ENCODE results near the gene LINC00305. TPM values are rescaled to one million over a fixed set of nuclear protein-coding genes. Genes with fewer than 3 reads are reported as not detected.

LINC00305 gene
- polyA plus RNA-seq, 1 donor (not counting 4 experiments of a cell fraction or from before 2014, with no cell fraction given) = not detected

DNA sequence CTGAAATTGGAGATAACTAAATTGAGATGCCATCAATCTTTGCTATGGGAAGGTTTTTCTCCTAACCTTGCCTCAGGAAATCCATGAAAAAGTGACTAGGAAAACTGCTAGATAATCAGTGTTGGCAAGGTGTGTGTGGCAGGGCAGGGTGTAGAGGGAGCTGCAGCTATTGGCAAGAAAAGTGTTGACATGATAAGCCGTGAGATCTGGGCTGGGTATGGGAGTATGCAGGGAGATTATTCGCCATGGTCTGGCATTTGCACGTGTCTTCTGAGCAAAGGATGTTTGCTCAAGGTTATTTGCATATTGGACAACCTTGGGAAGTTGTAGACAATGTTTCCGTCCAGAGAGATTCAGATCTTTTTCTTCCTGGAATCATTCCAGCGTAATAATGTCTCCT is 104.3 kb downstream of the LINC00305 start:
- dilution Hi-C loops (cut with MboI; ENCODE audit: extremely low pct_ligation_motif_present, low sequenced_read_pairs) = no loop called here
- Histone ChIP-seq H2AFZ (ENCODE audit: control insufficient read depth, low read length) (no peak overlapping the region), H3K4me3 (ENCODE audit: control insufficient read depth in 2 of 3, extremely low read depth in 1 of 3, insufficient read depth in 2 of 3, low read depth in 1 of 3, low read length in 3 of 3) (no peak overlapping the region), H3K36me3 (ENCODE audit: control insufficient read depth in 2 of 2, extremely low read depth in 1 of 2, insufficient read depth in 2 of 2, low read length in 2 of 2) (no peaks in the 10 kb centered on the region), H3K27me3 (ENCODE audit: control insufficient read depth, extremely low read depth, insufficient read depth, low read length) (no peaks in the 10 kb centered on the region), H3K9me3 (ENCODE audit: control insufficient read depth, low read depth, low read length) (no peaks in the 10 kb centered on the region), H3K4me1 (ENCODE audit: control insufficient read depth, extremely low read depth, insufficient read depth, low read length) (no peaks in the 10 kb centered on the region), H3K4me2 (ENCODE audit: control insufficient read depth, extremely low read depth, insufficient read depth, low read depth, low read length) (no peak overlapping the region), H3K9ac (ENCODE audit: control insufficient read depth, extremely low read depth, insufficient read depth, low read length) (no peak overlapping the region), H3K27ac (ENCODE audit: control insufficient read depth, insufficient read depth, low read length) (no peak overlapping the region), H3K79me2 (ENCODE audit: control insufficient read depth, insufficient read depth, low read length) (no peaks in the 10 kb centered on the region), H3K9me1 (ENCODE audit: control insufficient read depth, extremely low read depth, insufficient read depth, low read length) (no peaks in the 10 kb centered on the region), H4K20me1 (ENCODE audit: control insufficient read depth, extremely low read depth, insufficient read depth, low read length) (no peaks in the 10 kb centered on the region)
- FAIRE-seq (no peak), DNase-seq (ENCODE audit: low read depth, low spot score) (no peak)
- TF ChIP-seq EZH2 (IDR thresholded peaks at IDR 0.05; ENCODE audit: low read length) = no peak
- TF ChIP-seq, protein P1, sequence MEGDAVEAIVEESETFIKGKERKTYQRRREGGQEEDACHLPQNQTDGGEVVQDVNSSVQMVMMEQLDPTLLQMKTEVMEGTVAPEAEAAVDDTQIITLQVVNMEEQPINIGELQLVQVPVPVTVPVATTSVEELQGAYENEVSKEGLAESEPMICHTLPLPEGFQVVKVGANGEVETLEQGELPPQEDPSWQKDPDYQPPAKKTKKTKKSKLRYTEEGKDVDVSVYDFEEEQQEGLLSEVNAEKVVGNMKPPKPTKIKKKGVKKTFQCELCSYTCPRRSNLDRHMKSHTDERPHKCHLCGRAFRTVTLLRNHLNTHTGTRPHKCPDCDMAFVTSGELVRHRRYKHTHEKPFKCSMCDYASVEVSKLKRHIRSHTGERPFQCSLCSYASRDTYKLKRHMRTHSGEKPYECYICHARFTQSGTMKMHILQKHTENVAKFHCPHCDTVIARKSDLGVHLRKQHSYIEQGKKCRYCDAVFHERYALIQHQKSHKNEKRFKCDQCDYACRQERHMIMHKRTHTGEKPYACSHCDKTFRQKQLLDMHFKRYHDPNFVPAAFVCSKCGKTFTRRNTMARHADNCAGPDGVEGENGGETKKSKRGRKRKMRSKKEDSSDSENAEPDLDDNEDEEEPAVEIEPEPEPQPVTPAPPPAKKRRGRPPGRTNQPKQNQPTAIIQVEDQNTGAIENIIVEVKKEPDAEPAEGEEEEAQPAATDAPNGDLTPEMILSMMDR (optimal IDR thresholded peaks at IDR 0.05 in 1 of 3, IDR thresholded peaks at IDR 0.05 in 1 of 3, conservative IDR thresholded peaks at IDR 0.05 in 1 of 3; ENCODE audit: extremely low read depth in 1 of 3, insufficient read depth in 2 of 3, low read length in 3 of 3) = no peak

DNA sequence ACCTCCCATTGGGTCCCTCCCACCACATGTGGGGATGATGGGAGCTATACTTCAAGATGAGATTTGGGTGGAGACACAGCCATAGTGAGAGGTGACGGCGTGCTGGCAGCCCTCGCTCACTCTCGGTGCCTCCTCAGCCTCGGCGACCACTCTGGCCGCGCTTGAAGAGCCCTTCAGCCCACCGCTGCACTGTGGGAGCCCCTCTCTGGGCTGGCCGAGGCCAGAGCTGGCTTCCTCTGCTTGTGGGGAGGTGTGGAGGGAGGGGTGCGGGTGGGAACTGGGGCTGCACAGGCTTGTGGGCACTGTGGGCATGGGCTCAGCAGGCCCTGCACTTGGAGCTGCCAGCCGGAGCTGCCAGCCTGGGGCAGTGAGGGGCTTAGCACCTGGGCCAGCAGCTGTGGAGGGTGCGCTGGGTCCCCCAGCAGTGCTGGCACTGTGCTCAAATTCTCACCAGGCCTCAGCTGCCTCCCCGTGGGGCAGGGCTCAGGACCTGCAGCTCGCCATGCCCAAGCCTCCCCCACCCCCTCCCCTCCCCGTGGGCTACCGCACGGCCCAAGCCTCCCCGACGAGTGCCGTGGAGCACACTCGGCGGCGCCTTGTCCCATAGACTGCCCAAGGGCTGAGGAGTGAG is 106.0 kb downstream of the LINC00305 start:
- no peak for TF ChIP-seq EZH2 (IDR thresholded peaks at IDR 0.05; ENCODE audit: low read length)
- TF ChIP-seq, protein P1 (optimal IDR thresholded peaks at IDR 0.05 in 1 of 3, IDR thresholded peaks at IDR 0.05 in 1 of 3, conservative IDR thresholded peaks at IDR 0.05 in 1 of 3; ENCODE audit: extremely low read depth in 1 of 3, insufficient read depth in 2 of 3, low read length in 3 of 3) = no peak
- no peak overlapping the region for H2AFZ ChIP-seq (ENCODE audit: control insufficient read depth, low read length)
- no peak overlapping the region for H3K4me2 ChIP-seq (ENCODE audit: control insufficient read depth, extremely low read depth, insufficient read depth, low read depth, low read length)
- no peaks in the 10 kb centered on the region for H3K79me2 ChIP-seq (ENCODE audit: control insufficient read depth, insufficient read depth, low read length)
- no peaks in the 10 kb centered on the region for H3K4me1 ChIP-seq (ENCODE audit: control insufficient read depth, extremely low read depth, insufficient read depth, low read length)
- no peak overlapping the region for H3K9ac ChIP-seq (ENCODE audit: control insufficient read depth, extremely low read depth, insufficient read depth, low read length)
- H4K20me1 ChIP-seq (ENCODE audit: control insufficient read depth, extremely low read depth, insufficient read depth, low read length) = no peaks in the 10 kb centered on the region
- H3K9me1 ChIP-seq (ENCODE audit: control insufficient read depth, extremely low read depth, insufficient read depth, low read length) = no peaks in the 10 kb centered on the region
- H3K9me3 ChIP-seq (ENCODE audit: control insufficient read depth, low read depth, low read length) = no peaks in the 10 kb centered on the region
- H3K36me3 ChIP-seq (ENCODE audit: control insufficient read depth in 2 of 2, extremely low read depth in 1 of 2, insufficient read depth in 2 of 2, low read length in 2 of 2) = no peaks in the 10 kb centered on the region
- H3K27me3 ChIP-seq (ENCODE audit: control insufficient read depth, extremely low read depth, insufficient read depth, low read length) = no peaks in the 10 kb centered on the region
- FAIRE-seq (no peak), DNase-seq (ENCODE audit: low read depth, low spot score) (no peak)
- dilution Hi-C loops (cut with MboI; ENCODE audit: extremely low pct_ligation_motif_present, low sequenced_read_pairs) = no loop called here
- no peak overlapping the region for H3K4me3 ChIP-seq (ENCODE audit: control insufficient read depth in 2 of 3, extremely low read depth in 1 of 3, insufficient read depth in 2 of 3, low read depth in 1 of 3, low read length in 3 of 3)
- no peak overlapping the region for H3K27ac ChIP-seq (ENCODE audit: control insufficient read depth, insufficient read depth, low read length)
